GM19455 (cell line): ENCODE results near the gene GARIN1A.
"Not testable (repeated sequence)": the region's sequence is repeated elsewhere in the genome, so short reads cannot be mapped to it uniquely, and the experiment has no call there.

Source experiments
- ATAC-seq: cut with Tn5 transposase; IDR thresholded peaks from one replicate; pipeline ENCODE4 v1.9.1; 2021; ENCODE audit not compliant: unreplicated experiment

The GARIN1A gene

DNA sequence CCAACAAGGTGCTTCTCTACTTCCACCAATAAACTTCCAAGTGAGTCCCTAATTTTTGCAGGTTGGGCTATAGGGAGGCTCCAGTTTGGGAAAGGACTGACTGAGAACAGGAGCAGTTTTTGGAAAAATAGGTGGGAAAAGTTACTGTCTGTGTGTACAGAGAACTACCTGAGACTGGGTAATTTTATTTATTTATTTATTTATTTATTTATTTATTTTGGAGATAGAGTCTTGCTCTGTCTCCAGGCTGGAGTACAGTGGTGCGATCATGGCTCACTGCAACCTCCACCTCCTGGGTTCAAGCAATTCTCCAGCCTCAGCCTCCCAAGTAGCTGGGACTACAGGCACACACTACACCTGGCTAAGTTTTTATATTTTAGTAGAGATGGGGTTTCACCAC lies 11.2 kb downstream of the GARIN1A start:
- ATAC-seq: not testable (repeated sequence)

DNA sequence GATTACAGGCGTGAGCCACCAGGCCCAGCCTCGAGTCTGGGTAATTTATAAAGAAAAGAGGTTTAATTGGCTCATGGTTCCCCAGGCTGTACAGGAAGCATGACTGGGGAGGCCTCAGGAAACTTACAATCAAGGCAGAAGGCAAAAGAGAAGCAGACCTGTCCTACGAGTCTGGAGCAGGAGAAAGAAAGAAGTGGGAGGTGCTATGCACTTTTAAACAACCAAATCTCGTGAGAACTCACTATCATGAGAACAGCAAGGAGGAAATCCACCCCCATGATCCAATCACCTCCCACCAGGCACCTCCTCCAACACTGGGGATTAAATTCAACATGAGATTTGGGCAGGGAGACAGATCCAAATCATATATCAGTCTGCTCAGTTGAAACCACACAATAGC lies 11.6 kb downstream of the GARIN1A start:
- ATAC-seq: not testable (repeated sequence)

DNA sequence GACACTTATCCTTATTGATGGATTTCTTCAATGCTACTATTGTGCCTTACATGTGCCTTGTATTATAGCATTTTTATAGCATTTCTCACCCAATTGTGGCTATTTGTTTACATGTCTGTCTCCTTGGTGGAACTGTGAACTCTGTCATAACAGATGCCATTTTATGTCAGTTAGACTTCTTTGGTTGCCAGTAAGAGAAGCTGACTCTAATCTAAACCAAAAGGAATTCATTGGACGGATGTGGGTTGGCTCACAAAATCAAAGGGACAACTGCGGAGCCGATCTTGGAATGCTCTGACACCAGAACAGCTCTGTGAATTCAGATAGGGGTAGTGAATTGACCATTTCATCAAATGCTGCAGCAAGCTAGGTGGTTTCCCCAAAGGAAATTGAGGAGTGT lies 15.0 kb downstream of the GARIN1A start:
- ATAC-seq: no peak

DNA sequence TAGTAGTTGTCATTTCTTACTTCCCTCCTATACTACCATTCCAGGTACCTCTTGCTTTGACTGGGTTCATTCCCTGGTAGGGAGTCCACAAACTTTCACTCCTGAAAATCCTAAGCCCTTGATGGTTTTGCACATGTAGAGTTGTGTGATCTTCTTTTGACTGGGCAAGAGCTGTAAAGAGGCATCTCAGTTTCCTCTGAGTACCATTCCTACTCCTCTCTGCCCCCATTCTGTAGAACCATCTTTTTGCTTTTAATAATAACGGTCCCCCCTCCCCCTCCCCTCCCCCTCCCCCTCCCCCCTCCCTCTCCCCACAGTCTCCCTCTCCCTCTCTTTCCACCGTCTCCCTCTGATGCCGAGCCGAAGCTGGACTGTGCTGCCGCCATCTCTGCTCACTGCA lies 16.4 kb downstream of the GARIN1A start:
- ATAC-seq: no peak

DNA sequence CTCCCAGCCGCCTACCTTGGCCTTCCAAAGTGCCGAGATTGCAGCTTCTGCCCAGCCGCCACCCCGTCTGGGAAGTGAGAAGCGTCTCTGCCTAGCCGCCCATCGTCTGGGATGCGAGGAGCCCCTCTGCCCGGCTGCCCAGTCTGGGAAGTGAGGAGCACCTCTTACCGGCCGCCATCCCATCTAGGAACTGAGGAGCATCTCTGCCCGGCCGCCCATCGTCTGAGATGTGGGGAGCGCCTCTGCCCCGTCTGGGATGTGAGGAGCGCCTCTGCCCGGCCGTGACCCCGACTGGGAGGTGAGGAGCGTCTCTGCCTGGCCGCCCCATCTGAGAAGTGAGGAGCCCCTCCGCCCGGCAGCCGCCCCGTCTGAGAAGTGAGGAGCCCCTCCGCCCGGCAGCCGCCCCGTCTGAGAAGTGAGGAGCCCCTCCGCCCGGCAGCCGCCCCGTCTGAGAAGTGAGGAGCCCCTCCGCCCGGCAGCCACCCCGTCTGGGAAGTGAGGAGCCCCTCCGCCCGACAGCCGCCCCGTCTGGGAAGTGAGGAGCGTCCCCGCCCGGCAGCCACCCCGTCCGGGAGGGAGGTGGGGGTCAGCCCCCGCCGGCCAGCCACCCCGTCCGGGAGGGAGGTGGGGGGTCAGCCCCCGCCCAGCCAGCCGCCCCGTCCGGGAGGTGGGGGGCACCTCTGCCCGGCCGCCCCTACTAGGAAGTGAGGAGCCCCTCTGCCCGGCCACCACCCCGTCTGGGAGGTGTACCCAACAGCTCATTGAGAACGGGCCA lies 17.3 kb downstream of the GARIN1A start:
- not testable (repeated sequence) for ATAC-seq

DNA sequence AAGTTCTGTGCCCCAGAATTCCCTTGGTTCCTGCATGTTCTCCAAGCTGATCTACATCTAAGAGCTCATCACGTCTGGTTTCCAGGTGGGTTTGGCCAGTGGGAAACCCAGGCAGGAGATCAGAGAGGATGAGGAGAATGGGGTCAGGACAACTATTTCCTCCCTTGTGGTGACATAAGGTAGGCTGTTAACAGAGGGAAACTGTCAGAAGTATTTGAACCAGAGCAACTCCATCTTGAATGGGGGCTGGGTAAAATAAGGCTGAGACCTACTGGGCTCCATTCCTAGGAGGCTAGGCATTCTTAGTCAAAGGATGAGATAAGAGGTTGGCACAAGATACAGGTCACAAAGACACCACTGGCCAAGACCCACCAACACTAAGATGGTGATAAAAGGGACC lies 19.1 kb downstream of the GARIN1A start:
- no peak for ATAC-seq

DNA sequence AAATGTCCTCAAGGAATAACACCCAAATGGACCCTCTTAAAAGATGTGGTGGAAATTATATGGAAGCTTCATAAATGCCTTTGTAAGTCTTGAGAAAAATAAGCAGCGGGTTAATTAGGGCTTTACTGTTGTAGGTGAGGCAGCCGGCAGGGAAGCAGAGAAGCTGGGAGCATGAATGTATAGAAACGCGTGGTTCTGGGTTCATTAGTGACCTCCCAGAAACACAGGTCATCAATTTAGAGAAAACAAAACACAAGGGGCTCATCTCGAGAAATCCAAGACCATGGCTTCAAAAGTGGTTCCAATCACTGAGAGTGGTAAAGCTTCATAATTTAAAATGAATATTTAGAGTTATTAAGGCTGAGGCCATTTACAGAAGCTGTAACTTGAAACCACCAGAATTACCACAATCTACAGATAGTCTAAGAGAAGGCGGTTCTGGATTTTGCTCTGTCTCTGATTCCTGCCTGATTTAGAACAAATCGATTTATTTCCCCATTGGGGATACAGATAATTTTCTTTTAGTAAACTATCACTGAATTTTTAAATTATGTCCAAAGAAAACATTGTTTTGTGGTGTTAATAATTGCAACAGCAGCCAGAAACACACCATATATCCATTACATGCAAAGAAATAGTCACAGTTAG lies 20.7 kb downstream of the GARIN1A start:
- no peak for ATAC-seq

DNA sequence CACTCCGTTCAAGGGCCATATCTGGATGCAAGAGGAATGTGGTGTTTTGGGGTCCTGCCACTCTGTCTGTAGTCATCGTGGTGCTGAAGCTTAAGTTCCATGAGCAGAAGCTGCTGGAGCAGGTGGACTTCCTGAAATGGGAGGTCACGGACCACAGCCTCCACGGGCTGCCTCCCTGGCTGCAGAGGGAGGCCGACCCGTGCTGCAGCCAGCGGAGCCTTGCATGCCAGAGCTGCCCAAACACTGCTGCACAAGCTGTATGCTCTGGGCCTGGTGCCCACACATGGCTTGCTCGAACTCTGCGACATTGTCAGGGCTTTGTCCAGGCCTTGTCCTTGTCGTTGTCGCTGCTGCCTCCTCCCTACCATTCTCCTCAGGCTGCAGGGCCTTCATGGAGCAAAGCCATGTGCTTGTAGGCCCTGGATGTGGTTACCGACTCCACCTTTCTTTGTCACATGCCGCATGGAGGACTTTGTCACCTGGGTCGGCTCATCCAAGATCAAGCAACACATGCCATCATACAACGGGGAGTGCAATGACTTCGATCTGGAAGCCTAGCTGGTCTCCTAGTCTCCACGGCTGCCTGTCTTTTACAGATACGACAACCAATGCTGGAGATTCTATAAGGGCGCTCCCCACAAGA lies 21.4 kb downstream of the GARIN1A start:
- no peak for ATAC-seq

DNA sequence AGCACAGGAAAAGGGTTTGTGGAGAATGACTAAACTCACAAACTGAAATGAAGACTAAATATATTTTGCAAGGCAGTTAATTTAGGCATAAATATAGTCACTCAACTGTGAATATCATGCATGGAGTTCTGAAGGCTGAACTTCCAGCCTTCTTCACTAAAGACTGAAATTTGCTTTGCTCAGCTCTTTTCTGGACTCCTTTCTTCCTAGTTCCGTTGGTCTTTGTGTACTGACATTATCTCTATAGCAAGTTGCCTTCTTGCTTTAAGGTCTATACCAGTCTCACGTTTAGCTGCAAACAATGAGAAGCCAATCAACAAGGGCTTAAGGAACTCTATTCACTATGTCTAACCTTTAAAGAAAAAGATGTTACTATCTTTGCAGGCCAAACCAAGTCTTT lies 22.6 kb downstream of the GARIN1A start:
- ATAC-seq: no peak

DNA sequence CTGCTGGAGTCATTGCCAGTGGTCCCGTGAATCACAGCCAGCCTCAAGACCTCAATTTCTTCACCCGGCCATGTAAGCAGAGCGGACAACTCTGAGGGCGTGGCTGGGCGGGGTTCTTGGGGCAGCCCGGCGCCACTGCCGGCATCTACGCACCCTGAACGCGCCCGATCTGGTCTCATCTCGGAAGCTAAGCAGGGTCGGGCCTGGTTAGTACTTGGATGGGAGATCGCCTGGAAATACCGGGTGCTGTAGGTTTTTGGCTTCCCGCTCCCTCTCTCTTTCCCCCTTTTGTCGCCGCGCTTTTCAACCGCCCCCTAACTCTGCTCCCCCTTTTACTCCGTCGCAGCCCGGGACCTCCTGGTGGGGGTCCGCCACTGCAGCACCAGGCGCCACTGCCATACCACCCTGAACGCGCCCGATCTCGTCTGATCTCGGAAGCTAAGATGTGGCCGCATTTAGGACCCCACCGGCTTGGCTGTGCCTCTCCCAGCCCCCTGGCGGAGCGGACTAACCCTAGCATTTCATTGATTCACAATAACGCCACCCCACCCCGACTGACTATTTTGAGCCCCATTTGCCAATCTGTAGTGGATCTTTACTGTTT lies 25.3 kb downstream of the GARIN1A start:
- ATAC-seq: no peak

DNA sequence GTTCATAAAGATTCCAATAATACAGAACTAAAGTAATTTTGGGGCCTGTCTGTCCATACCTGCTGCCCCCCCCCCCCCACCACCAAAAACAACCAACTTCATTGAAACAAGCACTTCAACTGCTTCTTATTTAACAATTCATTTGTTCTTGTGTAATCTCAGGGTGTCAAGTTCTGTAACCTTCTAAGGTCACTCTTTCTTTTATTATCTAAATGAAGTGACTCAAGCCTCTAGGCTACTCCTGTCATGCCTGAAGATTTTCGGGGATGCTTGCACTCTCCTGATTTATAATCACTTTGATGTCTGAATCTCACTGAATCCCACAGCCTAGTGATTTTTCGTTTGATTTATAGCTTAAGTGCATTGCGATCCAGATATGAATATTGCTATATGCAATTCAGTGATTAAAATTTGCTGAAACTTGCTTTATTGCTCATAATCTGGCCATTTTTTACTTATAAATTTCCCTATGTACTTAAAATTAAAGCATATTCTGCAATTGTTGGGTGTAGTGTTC lies 27.2 kb downstream of the GARIN1A start:
- ATAC-seq: no peak

DNA sequence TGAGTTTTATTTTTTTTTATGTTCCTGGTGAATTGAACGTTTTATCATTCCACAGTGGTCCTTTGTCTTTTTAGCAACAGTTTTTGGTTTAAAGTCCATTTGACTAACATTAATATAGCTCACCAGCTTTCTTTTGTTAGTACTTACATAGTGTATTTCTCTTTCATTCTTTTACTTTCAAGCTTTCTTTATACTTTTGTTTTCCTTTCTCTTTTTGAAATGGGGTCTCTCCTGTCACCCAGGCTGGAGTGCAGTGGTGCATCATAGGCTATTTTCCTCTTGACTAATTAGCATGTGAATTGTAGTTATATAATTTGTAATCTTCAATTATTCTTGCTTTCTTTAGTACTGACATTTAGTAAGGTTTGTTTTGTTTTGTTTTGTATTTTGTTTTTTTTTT lies 27.8 kb downstream of the GARIN1A start:
- no peak for ATAC-seq

DNA sequence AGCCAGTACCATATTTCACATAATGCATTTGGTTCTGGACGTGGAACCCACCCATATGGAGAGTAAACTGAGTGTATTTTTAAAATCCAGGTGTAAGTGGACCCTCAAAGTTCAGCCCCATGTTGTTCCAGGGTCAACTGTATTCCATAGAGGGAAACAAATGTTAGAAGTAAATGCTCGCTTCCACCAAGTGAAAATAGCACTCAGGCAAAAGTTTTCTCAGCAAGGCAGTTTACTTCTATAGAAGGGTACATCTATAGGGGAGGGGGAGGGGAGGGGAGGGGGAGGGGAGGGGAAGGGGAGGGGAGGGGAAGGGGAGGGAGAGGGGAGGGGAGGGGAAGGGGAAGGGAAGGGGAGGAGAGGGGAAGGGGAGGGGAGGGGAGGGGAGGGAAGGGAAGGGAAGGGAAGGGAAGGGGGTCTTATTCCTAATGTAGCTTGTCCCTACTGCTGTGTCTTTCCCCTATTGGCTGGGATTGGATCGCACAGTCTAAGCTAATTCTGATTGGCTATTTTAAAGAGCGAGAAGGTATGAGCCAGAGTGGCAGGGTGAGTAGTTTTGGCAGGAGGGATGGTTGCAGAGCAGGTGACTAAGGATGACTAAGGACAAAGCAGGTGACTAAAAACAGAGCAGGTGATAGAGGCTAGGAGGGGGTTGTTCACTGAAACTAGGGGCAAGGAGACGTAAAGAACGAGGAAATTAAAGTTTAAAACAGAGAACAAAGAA lies 29.1 kb downstream of the GARIN1A start:
- ATAC-seq: no peak

DNA sequence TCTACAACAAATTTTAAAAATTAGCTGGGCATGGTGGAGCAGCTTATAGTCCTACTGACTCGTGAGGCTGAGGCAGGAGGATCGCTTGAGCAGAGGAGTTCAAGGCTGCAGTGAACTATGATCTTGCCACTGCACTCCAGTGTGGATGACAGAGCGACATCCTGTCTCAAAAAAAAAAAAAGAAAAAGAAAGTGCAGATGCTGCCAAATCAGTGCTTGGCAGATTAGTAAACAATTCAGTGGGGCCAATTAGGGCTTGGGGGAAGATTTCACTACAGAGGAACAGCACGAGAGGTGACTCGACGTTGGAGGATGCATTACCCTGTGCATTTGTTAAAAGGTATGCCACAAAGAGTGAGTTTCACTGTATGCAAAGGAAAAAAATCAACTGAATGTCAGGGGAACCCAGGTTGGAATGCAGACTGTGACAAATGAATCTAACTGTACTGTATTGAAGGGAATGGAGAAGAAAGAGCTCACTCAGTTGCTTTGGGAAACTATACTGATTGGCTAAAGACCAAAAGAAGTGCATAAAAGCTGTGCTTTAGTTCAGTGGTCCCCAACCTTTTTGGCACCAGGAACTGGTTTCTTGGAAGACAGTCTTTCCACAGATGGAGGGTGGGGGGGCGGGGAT lies 31.6 kb downstream of the GARIN1A start:
- no peak for ATAC-seq

DNA sequence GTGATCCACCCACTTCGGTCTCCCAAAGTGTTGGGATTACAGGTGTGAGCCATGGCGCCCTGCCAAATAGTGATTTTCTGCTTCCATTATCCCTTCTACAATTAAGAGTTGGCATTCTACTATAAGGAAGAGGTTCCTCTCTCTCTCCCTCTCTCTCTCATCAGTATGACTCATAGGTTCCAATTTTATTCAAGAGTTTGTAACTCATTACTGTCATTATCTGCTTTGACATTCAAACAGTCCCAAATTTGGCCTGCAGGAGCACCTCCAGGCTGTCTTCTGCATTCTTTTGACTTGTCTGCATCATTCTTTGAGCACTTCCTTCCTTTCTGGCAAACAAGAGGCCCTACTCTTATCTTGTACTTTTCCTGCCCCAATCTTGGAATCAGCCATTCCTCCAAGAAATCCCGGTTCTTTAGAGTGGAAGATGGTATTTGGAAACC lies 33.8 kb downstream of the GARIN1A start:
- no peak for ATAC-seq

DNA sequence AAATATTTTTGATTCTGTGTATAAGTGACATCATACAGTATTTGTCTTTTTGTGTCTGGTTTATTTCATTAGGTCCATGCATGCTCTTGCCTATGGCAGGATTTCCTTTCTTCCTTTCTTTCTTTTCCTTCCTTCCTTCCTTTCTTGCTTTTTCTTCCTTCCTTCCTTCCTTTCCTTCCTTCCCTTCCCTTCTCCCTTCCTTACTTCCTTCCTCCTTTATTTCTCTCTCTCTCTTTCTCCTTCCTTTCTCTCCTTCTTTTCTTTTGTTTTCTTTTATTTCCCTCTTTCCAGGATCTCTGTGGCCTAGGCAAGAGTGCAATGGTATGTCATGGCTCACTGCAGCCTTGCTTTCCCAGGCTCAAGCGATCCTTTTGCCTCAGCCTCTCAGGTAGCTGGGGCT lies 35.7 kb downstream of the GARIN1A start:
- no peak for ATAC-seq

DNA sequence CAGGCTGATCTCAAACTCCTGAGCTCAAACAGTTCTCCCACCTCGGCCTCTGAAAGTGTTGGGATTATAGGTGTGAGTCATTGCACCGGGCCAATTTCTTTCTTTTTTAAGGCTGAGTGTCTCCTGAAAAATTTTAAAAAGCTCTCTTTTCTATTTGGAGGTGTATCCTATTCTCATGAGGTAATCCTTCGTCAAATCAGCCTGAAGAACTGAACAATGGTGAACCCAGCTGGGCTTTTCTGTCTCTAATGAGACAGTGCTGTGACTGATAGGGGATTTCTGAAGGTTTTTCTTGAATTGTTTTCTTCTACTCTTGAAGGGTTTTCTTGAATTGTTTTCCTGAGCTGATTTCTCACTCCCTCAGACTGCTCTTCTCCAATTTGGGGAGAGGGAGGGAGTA lies 36.1 kb downstream of the GARIN1A start:
- no peak for ATAC-seq

DNA sequence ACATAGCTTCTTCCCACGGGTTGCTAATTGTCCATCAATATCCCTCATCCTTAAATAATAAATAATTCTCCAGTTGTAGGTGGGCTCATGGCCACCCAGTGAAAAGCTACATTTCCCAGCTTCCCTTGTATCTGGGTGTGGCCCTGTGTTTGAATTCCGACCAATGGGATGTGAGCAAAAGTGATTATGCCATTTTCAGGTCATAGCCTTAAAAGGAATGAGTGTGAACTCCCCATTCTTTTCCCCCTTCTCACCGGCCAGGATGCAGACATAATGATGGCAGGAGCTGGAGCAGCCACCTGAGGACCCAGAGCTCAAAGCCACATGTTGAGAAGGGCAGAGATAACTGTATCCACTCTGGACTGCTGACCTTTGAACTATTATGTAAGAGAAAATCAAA lies 36.7 kb downstream of the GARIN1A start:
- ATAC-seq: no peak

DNA sequence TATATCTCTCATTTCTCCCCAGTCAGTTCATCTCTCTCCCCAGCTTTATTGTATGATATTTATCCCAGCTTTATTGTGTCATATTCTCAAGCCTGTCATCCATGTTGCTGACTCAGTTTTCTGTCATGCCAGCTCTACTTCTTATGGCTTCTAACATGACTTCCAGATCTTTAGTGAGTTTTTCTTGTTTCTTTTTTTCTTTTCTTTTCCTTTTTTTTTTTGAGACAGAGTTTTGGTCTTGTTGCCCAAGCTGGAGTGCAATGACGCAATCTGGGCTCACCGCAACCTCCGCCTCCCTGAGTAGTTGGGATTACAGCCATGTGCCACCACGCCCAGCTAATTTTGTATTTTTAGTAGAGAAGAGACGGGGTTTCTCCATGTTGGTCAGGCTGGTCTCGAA lies 38.4 kb downstream of the GARIN1A start:
- no peak for ATAC-seq

DNA sequence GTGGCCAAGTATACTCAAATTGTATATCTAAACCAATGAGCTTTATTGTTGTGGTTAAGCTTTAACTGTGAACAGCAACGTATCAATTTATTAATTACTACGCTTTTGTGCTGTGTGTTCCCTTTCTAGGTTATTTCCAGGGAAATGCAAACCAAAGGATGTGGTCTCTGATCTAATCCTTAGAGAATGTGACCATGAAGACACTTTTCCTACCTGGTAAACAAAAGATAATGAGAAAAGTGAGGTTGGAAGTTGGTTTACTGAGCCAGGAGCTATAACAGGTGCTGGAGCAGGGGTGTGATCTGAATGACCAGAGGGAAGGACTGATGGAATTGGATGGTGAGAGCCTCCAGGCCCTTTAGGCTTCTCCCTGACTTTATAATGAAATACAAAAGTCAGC lies 41.7 kb downstream of the GARIN1A start:
- ATAC-seq: no peak
